Neural progenitor cell (in vitro differentiated cells): ENCODE measurements around the gene RAP1GDS1.

ENCODE experiments used
- EZH2 ChIP-seq: fragments of 200-600 bp; sonication (generic); IDR thresholded peaks from 2 replicates; pipeline ENCODE4 v1.6.1; 2017; ENCODE audit warnings: antibody characterized with exemption, mild to moderate bottlenecking, moderate library complexity
- TF ChIP-seq, protein P1 (sequence below): fragments of 200-600 bp; sonication (generic); IDR thresholded peaks from 2 replicates; pipeline ENCODE4 v1.5.1; 2017; ENCODE audit warnings: antibody characterized with exemption, mild to moderate bottlenecking

- TF ChIP-seq, protein P1, sequence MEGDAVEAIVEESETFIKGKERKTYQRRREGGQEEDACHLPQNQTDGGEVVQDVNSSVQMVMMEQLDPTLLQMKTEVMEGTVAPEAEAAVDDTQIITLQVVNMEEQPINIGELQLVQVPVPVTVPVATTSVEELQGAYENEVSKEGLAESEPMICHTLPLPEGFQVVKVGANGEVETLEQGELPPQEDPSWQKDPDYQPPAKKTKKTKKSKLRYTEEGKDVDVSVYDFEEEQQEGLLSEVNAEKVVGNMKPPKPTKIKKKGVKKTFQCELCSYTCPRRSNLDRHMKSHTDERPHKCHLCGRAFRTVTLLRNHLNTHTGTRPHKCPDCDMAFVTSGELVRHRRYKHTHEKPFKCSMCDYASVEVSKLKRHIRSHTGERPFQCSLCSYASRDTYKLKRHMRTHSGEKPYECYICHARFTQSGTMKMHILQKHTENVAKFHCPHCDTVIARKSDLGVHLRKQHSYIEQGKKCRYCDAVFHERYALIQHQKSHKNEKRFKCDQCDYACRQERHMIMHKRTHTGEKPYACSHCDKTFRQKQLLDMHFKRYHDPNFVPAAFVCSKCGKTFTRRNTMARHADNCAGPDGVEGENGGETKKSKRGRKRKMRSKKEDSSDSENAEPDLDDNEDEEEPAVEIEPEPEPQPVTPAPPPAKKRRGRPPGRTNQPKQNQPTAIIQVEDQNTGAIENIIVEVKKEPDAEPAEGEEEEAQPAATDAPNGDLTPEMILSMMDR = no peak
- TF ChIP-seq EZH2 = no peak
These were observed 224.7 kb downstream of the RAP1GDS1 start for GRCh38 chr4:98485816-98486345.
